HG03045 (cell line): ENCODE data around the gene DLGAP1.

Experiments used
- ATAC-seq: cut with Tn5 transposase; IDR thresholded peaks from one replicate; pipeline ENCODE4 v1.9.1; 2021; ENCODE audit warnings: mild to moderate bottlenecking, moderate library complexity; ENCODE audit not compliant: unreplicated experiment

DLGAP1 gene

GRCh38 chr18:3794537-3795348 lies 660.4 kb downstream of the DLGAP1 start:
- ATAC-seq = no peak

GRCh38 chr18:3793545-3793944 lies 661.6 kb downstream of the DLGAP1 start:
- no peak for ATAC-seq

- ATAC-seq = no peak
Observed at GRCh38 chr18:3793111-3793510, 662.0 kb downstream of the DLGAP1 start.

DNA sequence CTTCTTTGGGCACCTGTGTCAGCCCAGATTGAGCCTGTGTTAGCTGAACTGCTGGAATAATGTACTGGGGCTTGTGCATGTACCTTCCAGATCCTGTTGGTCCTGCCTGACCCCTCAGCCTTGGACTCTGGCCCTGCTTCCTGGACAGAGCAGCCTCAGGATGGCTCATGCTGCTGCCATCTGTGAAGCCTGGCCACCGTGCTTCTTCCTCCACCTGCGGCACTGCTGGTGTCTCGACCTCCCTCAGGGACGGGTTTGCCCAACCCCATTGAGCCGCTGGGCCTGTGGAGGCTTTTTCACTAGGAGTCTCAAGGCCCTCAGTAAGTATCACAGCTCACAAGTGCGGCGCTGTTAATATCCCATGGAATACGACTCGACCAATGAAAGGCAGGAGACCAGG lies 662.4 kb downstream of the DLGAP1 start:
- ATAC-seq = no peak

DNA sequence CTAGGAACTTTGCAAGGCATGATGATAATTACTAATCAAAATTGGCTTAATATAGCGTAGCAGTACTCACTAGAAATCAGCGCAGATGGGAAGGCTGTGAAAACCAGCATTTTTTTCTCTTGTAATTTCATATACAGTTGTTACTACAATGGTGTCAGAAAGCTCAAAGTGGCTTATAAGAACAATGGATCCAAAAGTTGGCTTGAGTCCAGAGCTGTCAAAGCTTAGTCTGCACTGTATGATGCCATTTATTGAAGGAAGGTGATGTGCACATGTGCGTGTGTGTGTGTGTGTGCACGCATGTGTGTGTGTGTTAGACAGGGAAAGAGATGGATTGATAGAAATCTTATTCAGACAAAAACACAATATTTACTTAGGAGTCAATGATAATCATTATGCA lies 663.9 kb downstream of the DLGAP1 start:
- ATAC-seq = no peak

DNA sequence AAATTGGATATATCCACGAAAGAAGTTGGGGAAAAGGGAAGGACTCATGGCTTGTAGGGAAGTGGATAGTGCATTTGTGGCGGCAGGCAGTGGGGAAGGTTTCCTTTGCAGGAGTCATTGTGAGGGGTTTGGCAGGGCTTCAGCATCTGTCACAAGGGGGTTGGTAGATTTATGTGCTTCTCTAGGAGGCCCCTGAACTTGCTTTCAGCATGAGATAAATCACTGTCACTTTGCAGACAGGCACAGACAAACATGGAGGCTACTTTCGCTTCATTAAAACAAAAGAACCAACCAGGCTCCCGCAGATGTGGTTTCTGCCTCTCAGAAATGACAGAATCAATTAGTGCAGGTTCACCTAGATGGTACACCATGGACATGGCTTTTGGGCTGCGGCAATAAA lies 664.4 kb downstream of the DLGAP1 start:
- ATAC-seq = no peak

DNA sequence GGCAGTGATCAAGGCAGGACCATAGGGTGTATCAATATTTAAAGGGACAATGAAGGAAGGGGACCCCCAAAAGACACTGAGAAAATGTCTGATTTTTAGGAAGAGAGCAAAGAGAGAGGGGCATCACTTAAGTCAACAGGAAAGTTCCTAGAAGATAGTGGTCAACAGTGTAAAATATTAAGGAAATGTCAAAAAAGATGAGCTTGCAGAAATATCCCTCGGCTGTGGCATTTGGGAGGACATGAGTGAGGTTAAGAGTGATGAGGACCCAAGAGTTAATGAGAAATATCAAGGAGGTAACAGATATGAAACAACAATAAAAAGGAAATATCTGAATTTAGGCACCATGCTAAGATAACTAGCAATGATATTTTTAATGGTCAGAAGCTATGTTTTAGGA lies 665.6 kb downstream of the DLGAP1 start:
- ATAC-seq = no peak

- no peak for ATAC-seq
Observed at GRCh38 chr18:3784949-3785348, 670.2 kb downstream of the DLGAP1 start.

DNA sequence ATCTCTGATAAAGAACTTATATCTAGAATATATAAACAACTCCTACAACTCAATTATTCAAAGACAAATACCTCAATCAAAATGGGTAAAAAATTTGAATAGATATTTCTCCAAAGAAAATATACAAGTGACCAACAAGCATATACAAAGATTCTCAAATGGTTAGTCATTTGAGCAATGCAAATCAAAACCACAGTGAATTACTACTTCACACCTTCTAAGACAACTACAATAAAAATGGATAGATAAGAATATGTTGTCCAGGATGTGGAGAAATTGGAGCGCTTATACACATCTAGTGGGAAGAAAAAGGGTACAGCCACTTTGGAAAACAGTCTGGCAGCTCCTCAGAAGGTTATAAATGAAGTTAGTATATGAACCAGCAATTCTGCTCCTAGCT lies 672.2 kb downstream of the DLGAP1 start:
- no peak for ATAC-seq

GRCh38 chr18:3777719-3778118 lies 677.4 kb downstream of the DLGAP1 start:
- no peak for ATAC-seq

DNA sequence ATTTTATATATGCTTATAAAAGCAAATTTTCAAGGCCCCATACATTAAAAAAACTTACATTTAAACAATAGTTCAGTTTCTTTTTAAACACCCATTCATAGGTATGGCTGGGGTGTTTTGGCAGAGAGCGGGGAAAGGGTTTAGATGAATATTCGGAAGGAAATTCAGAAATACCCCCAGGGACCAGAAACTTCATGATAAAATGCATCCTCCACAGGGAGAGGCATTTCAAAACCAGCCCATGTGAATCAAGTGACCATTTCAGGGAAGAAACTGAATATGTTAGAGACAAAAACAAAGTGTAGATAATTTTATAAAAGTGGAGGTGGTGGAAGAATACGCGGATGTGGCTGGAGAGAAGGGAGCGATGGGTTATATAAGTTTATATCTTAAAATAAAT lies 678.0 kb downstream of the DLGAP1 start:
- no peak for ATAC-seq

DNA sequence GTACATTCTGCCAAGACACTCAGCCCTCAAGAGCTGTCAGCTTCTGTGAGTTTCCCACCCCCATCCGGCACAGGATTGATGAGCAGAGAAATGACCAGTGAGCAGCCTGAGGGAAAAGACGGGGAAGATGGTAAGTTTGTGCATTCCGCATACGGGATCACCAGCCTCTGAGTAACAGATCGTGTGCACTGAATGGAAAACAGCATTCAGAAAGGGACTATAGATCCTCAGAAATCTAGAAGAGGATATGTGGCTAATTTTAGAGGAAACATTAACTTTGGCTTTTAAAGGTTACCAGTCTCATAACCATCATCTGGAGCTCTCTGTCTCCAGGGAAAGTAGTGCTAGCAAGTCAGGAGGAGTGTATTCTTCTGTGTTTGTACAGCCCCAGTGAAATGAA lies 679.1 kb downstream of the DLGAP1 start:
- ATAC-seq = no peak

DNA sequence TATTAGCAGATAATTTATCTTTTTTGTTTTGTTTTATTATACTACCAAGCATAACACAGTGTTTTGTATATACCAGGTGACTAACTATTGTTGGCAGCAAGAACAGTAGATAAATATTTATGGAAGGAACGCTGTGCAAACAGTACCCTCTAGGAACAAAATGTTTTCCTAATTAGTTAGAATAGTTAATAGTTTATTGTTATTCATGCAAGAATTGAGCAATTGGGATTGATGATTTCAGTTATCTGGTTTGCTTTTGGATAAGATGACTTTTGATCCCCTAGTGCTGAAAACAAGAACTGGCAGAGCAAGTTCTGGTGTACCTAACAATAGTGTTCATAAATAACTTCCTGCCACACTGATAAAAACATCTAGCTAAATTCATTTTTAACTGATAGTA lies 681.8 kb downstream of the DLGAP1 start:
- no peak for ATAC-seq

DNA sequence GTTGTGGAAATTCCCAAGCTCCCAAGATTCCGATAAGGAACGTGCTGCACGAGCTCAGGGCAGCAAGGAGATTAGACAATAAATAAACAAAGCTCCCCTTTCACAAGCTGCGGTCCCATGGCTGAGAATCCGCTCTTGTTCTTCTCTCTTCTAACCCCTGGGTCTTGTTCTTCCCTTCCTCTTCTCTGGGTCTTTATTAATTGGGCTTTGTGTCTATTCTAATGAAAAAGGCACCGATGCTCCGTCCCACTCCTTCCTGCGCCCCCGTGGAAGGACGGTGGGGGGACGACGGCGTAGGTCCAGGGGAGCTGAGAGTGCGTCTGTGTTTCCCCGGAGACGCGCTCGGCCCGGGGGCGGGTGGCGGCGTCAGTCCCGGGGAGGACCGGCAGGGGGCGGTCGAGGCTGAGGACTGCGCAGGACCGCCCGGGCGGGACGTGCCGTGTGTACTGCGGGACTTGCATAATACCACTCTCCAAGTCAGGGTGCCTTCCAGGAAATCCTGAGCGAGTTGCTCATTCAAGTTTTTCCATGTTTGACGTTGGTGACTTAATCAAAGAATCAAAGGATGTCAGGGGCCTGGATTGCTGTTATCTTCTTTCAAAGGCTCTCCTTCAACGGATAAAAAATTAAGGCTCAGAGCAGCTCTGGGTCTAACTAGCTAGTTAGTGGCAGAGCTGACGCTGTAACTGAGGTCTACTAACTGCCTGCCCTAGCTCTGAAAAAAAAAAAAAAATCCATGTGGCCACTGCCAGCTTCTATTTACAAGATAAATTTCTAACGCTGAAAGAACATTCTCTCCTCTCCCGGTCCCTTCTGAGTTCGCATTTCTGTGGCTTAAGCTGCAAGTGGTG lies 683.8 kb downstream of the DLGAP1 start:
- peak; percentile 95 for ATAC-seq

- no peak for ATAC-seq
Observed at GRCh38 chr18:3761266-3761665, 693.8 kb downstream of the DLGAP1 start.

DNA sequence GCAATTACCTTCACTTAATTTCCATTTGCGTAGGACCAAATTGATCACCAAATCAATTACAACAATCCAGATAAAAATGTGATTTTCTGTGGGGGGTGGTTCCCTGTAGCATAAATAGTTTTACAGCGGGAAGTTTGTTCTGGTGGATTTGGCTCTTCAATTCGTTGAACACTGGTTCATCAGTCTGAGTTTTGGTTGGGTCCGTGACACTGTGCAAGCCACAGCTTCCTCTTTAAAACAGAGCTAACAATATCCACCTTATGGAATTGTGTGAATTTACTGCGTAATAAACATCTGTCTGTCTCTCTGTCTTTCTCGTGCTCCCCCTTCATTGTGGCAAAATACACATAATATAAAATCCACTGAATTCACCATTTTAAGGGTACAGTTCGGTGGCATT lies 694.4 kb downstream of the DLGAP1 start:
- no peak for ATAC-seq

DNA sequence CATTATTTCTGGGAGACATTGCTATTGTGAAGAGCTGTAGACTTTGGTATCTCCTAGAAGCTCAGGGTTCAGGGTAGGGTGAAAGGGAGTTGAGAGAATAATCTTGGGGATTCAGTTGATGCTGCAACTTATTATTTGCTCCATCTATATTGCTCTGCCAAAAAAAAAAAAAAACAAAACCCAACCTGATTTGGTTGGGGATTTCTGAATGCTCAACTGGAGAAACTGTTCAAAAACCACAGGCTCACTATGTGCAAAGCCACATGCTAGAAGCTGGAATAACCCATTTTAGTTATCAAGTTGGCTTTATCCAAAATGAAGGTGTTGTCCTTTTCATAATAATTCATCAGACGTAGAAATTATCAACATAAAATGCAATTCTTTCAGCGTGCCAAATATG lies 696.0 kb downstream of the DLGAP1 start:
- no peak for ATAC-seq

DNA sequence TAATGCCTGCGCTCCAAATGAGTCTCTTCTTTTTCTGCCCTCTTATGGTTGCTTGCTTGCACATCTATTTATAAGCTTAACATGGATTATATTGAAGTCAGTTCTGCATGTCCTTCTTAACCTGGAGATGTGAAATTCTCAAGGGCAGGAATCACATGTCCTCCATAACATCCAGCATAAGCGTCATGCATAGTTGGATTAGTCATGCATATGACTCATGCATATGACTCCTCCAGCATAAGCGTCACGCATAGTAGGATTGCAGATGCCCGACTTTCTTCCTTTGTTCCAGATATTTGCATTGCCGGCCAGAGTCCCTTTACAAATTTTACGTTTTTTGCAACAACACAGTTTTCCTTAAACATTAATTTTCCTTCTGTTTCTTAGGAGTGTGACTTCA lies 696.6 kb downstream of the DLGAP1 start:
- no peak for ATAC-seq

DNA sequence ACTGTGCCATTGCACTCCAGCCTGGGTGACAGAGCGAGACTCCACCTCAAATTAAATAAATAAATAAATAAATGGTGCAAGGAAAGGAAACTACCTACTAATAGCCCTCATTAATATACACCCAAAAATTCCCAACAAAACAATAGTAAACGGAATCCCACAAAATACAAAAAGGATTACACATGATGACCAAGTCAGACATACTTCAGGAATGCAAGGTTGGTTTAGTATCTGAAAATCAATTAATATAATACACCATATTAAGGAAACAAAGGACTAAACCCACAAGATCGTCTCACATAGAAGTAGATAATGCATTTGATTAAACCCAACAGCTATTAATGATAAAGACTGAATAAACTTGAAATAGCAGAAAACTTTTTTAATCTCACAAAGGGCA lies 697.7 kb downstream of the DLGAP1 start:
- ATAC-seq = no peak

DNA sequence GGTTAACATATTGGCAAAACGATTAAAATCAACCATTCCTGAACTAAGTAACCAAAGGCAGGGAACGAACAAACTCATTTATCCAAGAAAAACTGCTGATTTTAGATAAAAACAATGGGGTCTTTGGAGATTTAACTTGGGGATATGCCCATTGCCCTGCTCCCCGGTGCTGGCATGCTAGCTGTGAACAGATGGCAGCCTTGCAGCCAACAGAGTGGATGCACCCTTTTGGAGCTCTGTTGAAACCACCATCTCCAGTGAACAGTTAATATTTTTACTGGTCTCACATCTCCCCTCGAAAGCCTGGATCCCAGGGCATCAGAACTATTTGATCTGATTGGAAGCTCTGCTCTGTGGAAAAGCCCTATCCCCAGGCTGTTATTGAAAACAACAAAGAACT lies 702.0 kb downstream of the DLGAP1 start:
- no peak for ATAC-seq

DNA sequence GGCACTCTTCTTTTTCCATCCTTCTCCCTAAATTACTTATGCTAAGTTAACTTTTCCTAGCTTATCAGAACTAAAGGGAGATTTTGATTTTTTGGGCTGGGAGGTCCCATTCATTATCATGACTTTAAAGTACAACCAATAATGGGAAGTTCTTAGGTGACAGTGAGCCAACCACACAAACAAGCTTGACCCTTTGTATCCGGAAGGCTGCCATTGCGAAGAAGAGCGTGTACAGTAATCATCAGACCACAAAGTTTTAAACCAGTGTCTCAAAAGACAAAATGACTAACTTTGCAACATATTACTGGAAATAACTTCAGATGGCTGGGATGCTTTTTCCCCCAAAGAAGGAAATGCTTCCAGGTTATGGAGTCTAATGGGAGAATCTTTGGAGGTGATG lies 707.0 kb downstream of the DLGAP1 start:
- ATAC-seq = no peak
